NCI-H1417 (cell line): ENCODE data around the gene PARVB.

Experiments
- DNase-seq, 3 experiments: peaks; one replicate each; lab custom pipeline; 2025; lab: John Stamatoyannopoulos, UW

PARVB gene

GRCh38 chr22:44133901-44134571, 109.9 kb downstream of the PARVB start:
- no peak for DNase-seq

GRCh38 chr22:44136112-44136511, 112.0 kb downstream of the PARVB start:
- no peak for DNase-seq

- DNase-seq = no peak
Measured at GRCh38 chr22:44136786-44137185, 112.7 kb downstream of the PARVB start.

- DNase-seq = no peak
Measured at GRCh38 chr22:44137415-44137814, 113.3 kb downstream of the PARVB start.

- DNase-seq = peak in 2 of 3 experiments; percentile 49 to 86
Measured at GRCh38 chr22:44139773-44140172, 115.7 kb downstream of the PARVB start.

- DNase-seq = peak; percentile 25 to 80 (median 45)
Measured at GRCh38 chr22:44142421-44143104, 118.5 kb downstream of the PARVB start.

- peak in 2 of 3 experiments; percentile 41 to 59 for DNase-seq
Measured at GRCh38 chr22:44143105-44143474, 119.0 kb downstream of the PARVB start.

- peak in 1 of 3 experiments; percentile 30 for DNase-seq
Measured at GRCh38 chr22:44143579-44143978, 119.5 kb downstream of the PARVB start.

GRCh38 chr22:44144046-44144569, 120.0 kb downstream of the PARVB start:
- no peak for DNase-seq

GRCh38 chr22:44145544-44145943, 121.4 kb downstream of the PARVB start:
- peak in 2 of 3 experiments; percentile 43 to 48 for DNase-seq

- no peak for DNase-seq
Measured at GRCh38 chr22:44146088-44146861, 122.2 kb downstream of the PARVB start.

GRCh38 chr22:44147008-44147645, 123.0 kb downstream of the PARVB start:
- DNase-seq = peak in 1 of 3 experiments; percentile 2

GRCh38 chr22:44147821-44148574, 123.9 kb downstream of the PARVB start:
- DNase-seq = no peak

- DNase-seq = no peak
Measured at GRCh38 chr22:44151676-44152075, 127.6 kb downstream of the PARVB start.

GRCh38 chr22:44153710-44154109, 129.6 kb downstream of the PARVB start:
- DNase-seq = peak in 1 of 3 experiments; percentile 24

GRCh38 chr22:44154436-44154942, 130.4 kb downstream of the PARVB start:
- no peak for DNase-seq

GRCh38 chr22:44155115-44155514, 131.0 kb downstream of the PARVB start:
- DNase-seq = peak in 2 of 3 experiments; percentile 21 to 55

- DNase-seq = no peak
Measured at GRCh38 chr22:44157916-44158618, 134.0 kb downstream of the PARVB start.

GRCh38 chr22:44158816-44159215, 134.7 kb downstream of the PARVB start:
- no peak for DNase-seq

- DNase-seq = no peak
Measured at GRCh38 chr22:44159221-44159620, 135.1 kb downstream of the PARVB start.
